ENCODE results near the gene ATG101.

Gene ATG101

GRCh38 chr12:52086944-52087835, 17.4 kb downstream of the ATG101 start:
- TF ChIP-seq, protein P1, sequence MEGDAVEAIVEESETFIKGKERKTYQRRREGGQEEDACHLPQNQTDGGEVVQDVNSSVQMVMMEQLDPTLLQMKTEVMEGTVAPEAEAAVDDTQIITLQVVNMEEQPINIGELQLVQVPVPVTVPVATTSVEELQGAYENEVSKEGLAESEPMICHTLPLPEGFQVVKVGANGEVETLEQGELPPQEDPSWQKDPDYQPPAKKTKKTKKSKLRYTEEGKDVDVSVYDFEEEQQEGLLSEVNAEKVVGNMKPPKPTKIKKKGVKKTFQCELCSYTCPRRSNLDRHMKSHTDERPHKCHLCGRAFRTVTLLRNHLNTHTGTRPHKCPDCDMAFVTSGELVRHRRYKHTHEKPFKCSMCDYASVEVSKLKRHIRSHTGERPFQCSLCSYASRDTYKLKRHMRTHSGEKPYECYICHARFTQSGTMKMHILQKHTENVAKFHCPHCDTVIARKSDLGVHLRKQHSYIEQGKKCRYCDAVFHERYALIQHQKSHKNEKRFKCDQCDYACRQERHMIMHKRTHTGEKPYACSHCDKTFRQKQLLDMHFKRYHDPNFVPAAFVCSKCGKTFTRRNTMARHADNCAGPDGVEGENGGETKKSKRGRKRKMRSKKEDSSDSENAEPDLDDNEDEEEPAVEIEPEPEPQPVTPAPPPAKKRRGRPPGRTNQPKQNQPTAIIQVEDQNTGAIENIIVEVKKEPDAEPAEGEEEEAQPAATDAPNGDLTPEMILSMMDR (IDR thresholded peaks at IDR 0.05; ENCODE audit: insufficient read depth, low read depth, low read length, missing control alignments) = no peak
- no peak overlapping the region for H3K4me3 ChIP-seq (ENCODE audit: low read depth, low read length)
- DNase-seq (ENCODE audit: low read depth) = no peak

DNA sequence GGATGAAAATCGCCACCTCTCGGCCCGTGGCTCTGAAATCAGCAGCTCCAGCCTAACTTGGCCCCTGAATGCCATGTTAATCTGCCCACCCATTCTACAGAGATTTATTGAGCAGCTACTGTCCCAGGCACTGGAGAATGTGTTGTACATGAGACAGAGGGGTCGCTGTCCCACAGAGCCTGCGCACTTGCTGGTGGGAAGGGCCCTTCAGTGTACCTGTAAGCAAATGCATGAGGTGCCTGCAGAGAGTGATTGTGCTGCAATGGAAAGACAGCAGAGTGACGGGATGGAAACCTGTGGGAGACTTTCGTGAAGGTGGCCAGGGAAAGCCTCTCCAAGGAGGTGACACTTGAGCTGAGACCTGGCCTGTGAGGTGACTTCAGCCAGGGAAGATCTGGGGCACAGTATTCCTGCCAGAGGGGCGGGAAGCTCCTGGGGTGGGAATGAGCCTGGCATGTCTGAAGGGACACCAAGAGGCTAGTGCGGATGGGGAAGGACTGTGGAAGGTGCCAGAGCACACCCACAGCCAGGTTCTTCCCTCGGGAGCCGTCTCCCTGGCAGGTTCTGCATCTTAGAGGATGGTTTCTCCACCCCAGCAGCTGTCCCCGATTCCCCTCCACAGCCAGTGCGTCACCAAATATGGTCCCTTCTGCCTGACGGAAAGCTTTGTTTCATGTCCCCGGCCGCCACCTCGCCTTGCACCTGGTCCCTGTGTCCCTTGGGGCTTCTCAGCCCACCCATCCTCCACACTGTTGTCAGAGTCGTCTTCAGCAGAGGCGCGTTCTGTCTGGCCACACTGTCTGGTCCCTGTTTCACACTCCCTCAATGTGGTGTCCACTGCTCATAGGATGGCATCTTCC, 18.4 kb downstream of the ATG101 start:
- DNase-seq (ENCODE audit: low read depth) = peak; percentile 71
- H3K4me3 ChIP-seq (ENCODE audit: low read depth, low read length) = no peak overlapping the region
- TF ChIP-seq, protein P1 (IDR thresholded peaks at IDR 0.05; ENCODE audit: insufficient read depth, low read depth, low read length, missing control alignments) = no peak

- TF ChIP-seq, protein P1 (IDR thresholded peaks at IDR 0.05; ENCODE audit: insufficient read depth, low read depth, low read length, missing control alignments) = no peak
- no peak overlapping the region for H3K4me3 ChIP-seq (ENCODE audit: low read depth, low read length)
- DNase-seq (ENCODE audit: low read depth) = no peak
Observed at GRCh38 chr12:52089491-52089890, 19.7 kb downstream of the ATG101 start.

DNA sequence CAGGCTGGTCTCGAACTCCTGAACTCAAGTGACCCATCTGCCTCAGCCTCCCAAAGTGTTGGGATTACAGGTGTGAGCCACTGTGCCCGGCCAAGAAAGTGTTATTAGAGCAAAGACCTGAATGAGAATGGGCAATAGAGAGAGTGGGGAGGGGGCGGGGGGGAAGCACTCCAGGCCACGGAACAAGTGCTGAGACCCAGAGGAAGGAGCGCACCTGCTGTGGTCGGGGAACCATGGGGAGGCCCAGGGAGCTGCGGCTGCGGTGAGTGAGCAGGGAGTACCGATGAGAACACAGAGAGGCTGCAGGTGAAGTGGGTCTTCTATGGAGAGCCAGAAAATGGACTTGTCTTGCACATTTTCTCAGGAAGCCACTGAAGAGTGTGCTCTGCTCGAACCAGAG, 20.5 kb downstream of the ATG101 start:
- H3K4me3 ChIP-seq (ENCODE audit: low read depth, low read length) = no peak overlapping the region
- no peak for DNase-seq (ENCODE audit: low read depth)
- TF ChIP-seq, protein P1 (IDR thresholded peaks at IDR 0.05; ENCODE audit: insufficient read depth, low read depth, low read length, missing control alignments) = no peak

GRCh38 chr12:52091061-52091460, 21.3 kb downstream of the ATG101 start:
- no peak for DNase-seq (ENCODE audit: low read depth)
- H3K4me3 ChIP-seq (ENCODE audit: low read depth, low read length) = no peak overlapping the region
- TF ChIP-seq, protein P1 (IDR thresholded peaks at IDR 0.05; ENCODE audit: insufficient read depth, low read depth, low read length, missing control alignments) = no peak

- no peak overlapping the region for H3K4me3 ChIP-seq (ENCODE audit: low read depth, low read length)
- TF ChIP-seq, protein P1 (IDR thresholded peaks at IDR 0.05; ENCODE audit: insufficient read depth, low read depth, low read length, missing control alignments) = no peak
- no peak for DNase-seq (ENCODE audit: low read depth)
Observed at GRCh38 chr12:52091869-52092268, 22.1 kb downstream of the ATG101 start.
